Keratinocyte (primary cell): ENCODE results near the gene MKLN1. TPM values are rescaled to one million over a fixed set of nuclear protein-coding genes. Genes with fewer than 3 reads are reported as not detected.

Experiments
- DNase-seq: peaks from one replicate; pipeline ENCODE4 v3.0.0-alpha.2; 2011; ENCODE audit warnings: low read depth, missing footprints, low spot score
- FAIRE-seq: peaks from 2 replicates; lab custom pipeline; 2011; peaks lifted over from hg19 to GRCh38; lab: Jason Lieb, UNC
- H2AFZ ChIP-seq: 2 replicates; pipeline ENCODE4 v1.6.0; 2012; ENCODE audit warnings: low read length, control low read depth, inconsistent platforms; ENCODE audit not compliant: control insufficient read depth
- H3K27ac ChIP-seq: 2 replicates; pipeline ENCODE4 v1.5.1; 2011; ENCODE audit warnings: low read length; ENCODE audit not compliant: control insufficient read depth, insufficient read depth
- H3K27me3 ChIP-seq: 3 replicates; pipeline ENCODE4 v1.6.0; 2011; ENCODE audit warnings: low read length; ENCODE audit not compliant: control insufficient read depth, insufficient read depth; ENCODE audit errors: extremely low read depth
- H3K36me3 ChIP-seq, 2 experiments: 2 replicates in 1 of 2; 3 replicates in 1 of 2; pipeline ENCODE4 v1.5.1; 2011; ENCODE audit warnings: low read length in 2 of 2, mild to moderate bottlenecking in 1 of 2; ENCODE audit not compliant: control insufficient read depth in 2 of 2, insufficient read depth in 2 of 2; ENCODE audit errors: extremely low read depth in 1 of 2
- H3K4me1 ChIP-seq: 3 replicates; pipeline ENCODE4 v1.5.1; 2011; ENCODE audit warnings: low read length; ENCODE audit not compliant: control insufficient read depth, insufficient read depth; ENCODE audit errors: extremely low read depth
- H3K4me2 ChIP-seq: 3 replicates; pipeline ENCODE4 v1.6.0; 2011; ENCODE audit warnings: low read depth, low read length; ENCODE audit not compliant: control insufficient read depth, insufficient read depth; ENCODE audit errors: extremely low read depth
- H3K4me3 ChIP-seq, 3 experiments: fragments of 200-600 bp in 1 of 3; sonication (generic) in 1 of 3; 2 replicates in 2 of 3; 3 replicates in 1 of 3; pipeline ENCODE4 v1.5.1; 2011 to 2016; ENCODE audit warnings: low read length in 3 of 3, mild to moderate bottlenecking in 3 of 3, control low read depth in 2 of 3, inconsistent platforms in 1 of 3, low read depth in 1 of 3, mixed read lengths in 1 of 3, mixed run types in 1 of 3, moderate library complexity in 1 of 3; ENCODE audit not compliant: control insufficient read depth in 2 of 3, insufficient read depth in 2 of 3; ENCODE audit errors: extremely low read depth in 1 of 3
- H3K79me2 ChIP-seq: 2 replicates; pipeline ENCODE4 v1.6.0; 2012; ENCODE audit warnings: low read length; ENCODE audit not compliant: control insufficient read depth, insufficient read depth
- H3K9ac ChIP-seq: 3 replicates; pipeline ENCODE4 v1.6.0; 2011; ENCODE audit warnings: low read length; ENCODE audit not compliant: control insufficient read depth, insufficient read depth; ENCODE audit errors: extremely low read depth
- H3K9me1 ChIP-seq: 3 replicates; pipeline ENCODE4 v1.6.0; 2011; ENCODE audit warnings: low read length; ENCODE audit not compliant: control insufficient read depth, insufficient read depth; ENCODE audit errors: extremely low read depth
- H3K9me3 ChIP-seq: 2 replicates; pipeline ENCODE4 v1.5.1; 2012; ENCODE audit warnings: low read depth, low read length; ENCODE audit not compliant: control insufficient read depth
- H4K20me1 ChIP-seq: 3 replicates; pipeline ENCODE4 v1.6.0; 2011; ENCODE audit warnings: low read length; ENCODE audit not compliant: control insufficient read depth, insufficient read depth; ENCODE audit errors: extremely low read depth
- CTCF ChIP-seq, 3 experiments: IDR thresholded peaks in 1 of 3; conservative IDR thresholded peaks in 1 of 3; optimal IDR thresholded peaks in 1 of 3; 2 replicates in 2 of 3; 3 replicates in 1 of 3; pipeline versions ENCODE3 to v1.5.1; 2011; ENCODE audit warnings: low read length in 3 of 3, mild to moderate bottlenecking in 3 of 3, moderate library complexity in 2 of 3, control low read depth in 1 of 3, inconsistent platforms in 1 of 3; ENCODE audit not compliant: insufficient read depth in 2 of 3; ENCODE audit errors: extremely low read depth in 1 of 3
- EZH2 ChIP-seq: IDR thresholded peaks from one replicate; pipeline ENCODE4 v1.6.1; 2012; ENCODE audit warnings: inconsistent platforms, mild to moderate bottlenecking, low read length, moderate library complexity
- dilution Hi-C: fragments of 300-500 bp; cut with MboI; formaldehyde crosslinking; loops from one replicate; pipeline ENCODE4 v1.7.0; 2020; ENCODE audit warnings: low sequenced_read_pairs; ENCODE audit not compliant: extremely low pct_ligation_motif_present
- polyA plus RNA-seq, 5 experiments: library from polyadenylated mRNA; depleted of rRNA in 3 of 5; stranded (reverse) in 3 of 5; stranded (forward) in 1 of 5; unstranded in 1 of 5; fragments of >200 nt; gene quantifications; 1 replicate in 1 of 5; 2 replicates in 3 of 5; 3 replicates in 1 of 5; pipeline versions ENCODE4 v1.2.1 to v1.2.3, GENCODE V29; 2011 to 2012; ENCODE audit warnings: missing spikeins in 2 of 5, low read depth in 1 of 5, low replicate concordance in 1 of 5

Gene MKLN1
- polyA plus RNA-seq, 1 donor (not counting 4 experiments of a cell fraction or from before 2014, with no cell fraction given), result 43.8 TPM

GRCh38 chr7:131509781-131510180, 182.1 kb downstream of the MKLN1 start:
- Histone ChIP-seq H3K79me2 (no peaks in the 10 kb centered on the region), H2AFZ (no peak overlapping the region), H4K20me1 (no peaks in the 10 kb centered on the region), H3K9ac (no peak overlapping the region), H3K9me3 (no peaks in the 10 kb centered on the region), H3K36me3 (no peaks in the 10 kb centered on the region), H3K4me2 (no peak overlapping the region), H3K4me3 (no peak overlapping the region), H3K27me3 (peaks cover 13% of the 10 kb centered on the region), H3K4me1 (no peaks in the 10 kb centered on the region), H3K9me1 (no peaks in the 10 kb centered on the region), H3K27ac (no peak overlapping the region)
- DNase-seq (no peak), FAIRE-seq (no peak)
- dilution Hi-C loops, result no loop called here
- TF ChIP-seq EZH2, result no peak
- TF ChIP-seq CTCF (optimal IDR thresholded peaks at IDR 0.05 in 1 of 3, IDR thresholded peaks at IDR 0.05 in 1 of 3, conservative IDR thresholded peaks at IDR 0.05 in 1 of 3; ENCODE audit: extremely low read depth in 1 of 3, insufficient read depth in 2 of 3, low read length in 3 of 3), result no peak

GRCh38 chr7:131511071-131511470, 183.4 kb downstream of the MKLN1 start:
- Histone ChIP-seq H3K79me2 (no peaks in the 10 kb centered on the region), H3K4me1 (no peaks in the 10 kb centered on the region), H3K9ac (no peak overlapping the region), H2AFZ (no peak overlapping the region), H3K4me3 (no peak overlapping the region), H4K20me1 (no peaks in the 10 kb centered on the region), H3K4me2 (no peak overlapping the region), H3K9me3 (no peaks in the 10 kb centered on the region), H3K36me3 (no peaks in the 10 kb centered on the region), H3K9me1 (no peaks in the 10 kb centered on the region), H3K27me3 (peaks cover 13% of the 10 kb centered on the region), H3K27ac (no peak overlapping the region)
- no peak for TF ChIP-seq CTCF (optimal IDR thresholded peaks at IDR 0.05 in 1 of 3, IDR thresholded peaks at IDR 0.05 in 1 of 3, conservative IDR thresholded peaks at IDR 0.05 in 1 of 3; ENCODE audit: extremely low read depth in 1 of 3, insufficient read depth in 2 of 3, low read length in 3 of 3)
- no peak for TF ChIP-seq EZH2
- DNase-seq (no peak), FAIRE-seq (no peak)
- dilution Hi-C loops, result no loop called here
